Ishikawa (cell line): ENCODE results near the gene DENND11.

Experiments
- CEBPB ChIP-seq: IDR thresholded peaks from 2 replicates; pipeline ENCODE4 v1.6.1; 2012
- CREB1 ChIP-seq: IDR thresholded peaks from 2 replicates; pipeline ENCODE4 v1.6.1; 2012; ENCODE audit warnings: low read depth
- EGR1 ChIP-seq: IDR thresholded peaks from 2 replicates; pipeline ENCODE4 v1.6.1; 2012
- EP300 ChIP-seq: IDR thresholded peaks from 2 replicates; pipeline ENCODE4 v1.6.1; 2012; ENCODE audit warnings: borderline replicate concordance
- FOXM1 ChIP-seq: IDR thresholded peaks from 2 replicates; pipeline ENCODE4 v1.6.1; 2012; ENCODE audit warnings: low read depth, borderline replicate concordance
- NFIC ChIP-seq: IDR thresholded peaks from 2 replicates; pipeline ENCODE4 v1.6.1; 2012
- RAD21 ChIP-seq: IDR thresholded peaks from 2 replicates; pipeline ENCODE4 v1.6.1; 2012; ENCODE audit warnings: low read depth
- TAF1 ChIP-seq: IDR thresholded peaks from 2 replicates; pipeline ENCODE4 v1.6.1; 2012; ENCODE audit warnings: low read depth, mild to moderate bottlenecking
- TCF12 ChIP-seq: IDR thresholded peaks from 2 replicates; pipeline ENCODE4 v1.6.1; 2012; ENCODE audit warnings: low read depth
- TEAD4 ChIP-seq: IDR thresholded peaks from 2 replicates; pipeline ENCODE4 v1.6.1; 2012
- ZBTB7A ChIP-seq: IDR thresholded peaks from 2 replicates; pipeline ENCODE4 v1.6.1; 2012; ENCODE audit warnings: low read depth
- TF ChIP-seq, protein P1 (sequence below): IDR thresholded peaks from 2 replicates; pipeline ENCODE4 v1.6.1; 2012; ENCODE audit warnings: low read depth, mild to moderate bottlenecking
- TF ChIP-seq, protein P2 (sequence below): IDR thresholded peaks from 2 replicates; pipeline ENCODE4 v1.6.1; 2012
- TF ChIP-seq, protein P3 (sequence below): IDR thresholded peaks from 2 replicates; pipeline ENCODE4 v1.6.1; 2012

DNA sequence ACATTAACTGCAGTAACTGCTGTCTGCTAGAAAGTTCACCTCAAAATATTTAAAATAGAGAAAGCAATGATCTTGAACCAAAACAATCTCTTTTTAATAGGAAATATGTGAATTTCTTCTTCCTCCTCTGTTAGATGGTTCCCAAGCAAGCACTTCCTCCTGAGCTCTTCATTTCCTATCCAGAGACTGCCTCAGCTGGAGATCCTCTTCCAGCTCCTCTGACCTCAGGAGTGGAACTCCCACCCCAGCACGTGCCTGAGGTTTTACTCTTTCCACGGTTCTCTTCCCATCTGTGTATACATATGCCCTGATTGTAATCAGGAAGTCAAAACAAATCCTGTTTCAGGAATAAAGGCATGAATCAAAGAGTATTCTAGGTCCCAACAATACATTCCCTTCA is 5.6 kb downstream of the DENND11 start:
- TF ChIP-seq EP300 (no peak), NFIC (no peak), TAF1 (no peak), RAD21 (no peak), EGR1 (no peak), TCF12 (no peak), CREB1 (no peak), CEBPB (no peak), FOXM1 (no peak), ZBTB7A (no peak), TEAD4 (no peak)
- TF ChIP-seq, protein P1, sequence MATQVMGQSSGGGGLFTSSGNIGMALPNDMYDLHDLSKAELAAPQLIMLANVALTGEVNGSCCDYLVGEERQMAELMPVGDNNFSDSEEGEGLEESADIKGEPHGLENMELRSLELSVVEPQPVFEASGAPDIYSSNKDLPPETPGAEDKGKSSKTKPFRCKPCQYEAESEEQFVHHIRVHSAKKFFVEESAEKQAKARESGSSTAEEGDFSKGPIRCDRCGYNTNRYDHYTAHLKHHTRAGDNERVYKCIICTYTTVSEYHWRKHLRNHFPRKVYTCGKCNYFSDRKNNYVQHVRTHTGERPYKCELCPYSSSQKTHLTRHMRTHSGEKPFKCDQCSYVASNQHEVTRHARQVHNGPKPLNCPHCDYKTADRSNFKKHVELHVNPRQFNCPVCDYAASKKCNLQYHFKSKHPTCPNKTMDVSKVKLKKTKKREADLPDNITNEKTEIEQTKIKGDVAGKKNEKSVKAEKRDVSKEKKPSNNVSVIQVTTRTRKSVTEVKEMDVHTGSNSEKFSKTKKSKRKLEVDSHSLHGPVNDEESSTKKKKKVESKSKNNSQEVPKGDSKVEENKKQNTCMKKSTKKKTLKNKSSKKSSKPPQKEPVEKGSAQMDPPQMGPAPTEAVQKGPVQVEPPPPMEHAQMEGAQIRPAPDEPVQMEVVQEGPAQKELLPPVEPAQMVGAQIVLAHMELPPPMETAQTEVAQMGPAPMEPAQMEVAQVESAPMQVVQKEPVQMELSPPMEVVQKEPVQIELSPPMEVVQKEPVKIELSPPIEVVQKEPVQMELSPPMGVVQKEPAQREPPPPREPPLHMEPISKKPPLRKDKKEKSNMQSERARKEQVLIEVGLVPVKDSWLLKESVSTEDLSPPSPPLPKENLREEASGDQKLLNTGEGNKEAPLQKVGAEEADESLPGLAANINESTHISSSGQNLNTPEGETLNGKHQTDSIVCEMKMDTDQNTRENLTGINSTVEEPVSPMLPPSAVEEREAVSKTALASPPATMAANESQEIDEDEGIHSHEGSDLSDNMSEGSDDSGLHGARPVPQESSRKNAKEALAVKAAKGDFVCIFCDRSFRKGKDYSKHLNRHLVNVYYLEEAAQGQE: no peak
- TF ChIP-seq, protein P2, sequence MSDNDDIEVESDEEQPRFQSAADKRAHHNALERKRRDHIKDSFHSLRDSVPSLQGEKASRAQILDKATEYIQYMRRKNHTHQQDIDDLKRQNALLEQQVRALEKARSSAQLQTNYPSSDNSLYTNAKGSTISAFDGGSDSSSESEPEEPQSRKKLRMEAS: no peak
- TF ChIP-seq, protein P3, sequence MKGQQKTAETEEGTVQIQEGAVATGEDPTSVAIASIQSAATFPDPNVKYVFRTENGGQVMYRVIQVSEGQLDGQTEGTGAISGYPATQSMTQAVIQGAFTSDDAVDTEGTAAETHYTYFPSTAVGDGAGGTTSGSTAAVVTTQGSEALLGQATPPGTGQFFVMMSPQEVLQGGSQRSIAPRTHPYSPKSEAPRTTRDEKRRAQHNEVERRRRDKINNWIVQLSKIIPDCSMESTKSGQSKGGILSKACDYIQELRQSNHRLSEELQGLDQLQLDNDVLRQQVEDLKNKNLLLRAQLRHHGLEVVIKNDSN: no peak
